Left cardiac atrium (tissue), 4 donors: ENCODE measurements around the gene RMI2. TPM values are rescaled to one million over a fixed set of nuclear protein-coding genes. Genes with fewer than 3 reads are reported as not detected.
"Not testable (repeated sequence)": the region's sequence is repeated elsewhere in the genome, so short reads cannot be mapped to it uniquely, and the experiment has no call there.

Experiments
- ATAC-seq, 2 donors: fragments of 200-7000 bp; cut with Tn5 transposase; one replicate each; pipeline ENCODE4 v1.9.1; 2020; ENCODE audit warnings: mild to moderate bottlenecking in 2 of 2, moderate library complexity in 2 of 2
- DNase-seq: peaks from one replicate; pipeline ENCODE4 v3.0.0-alpha.2; 2020
- intact Hi-C, 2 donors: fragments of 100-400 bp; cut with DNase I; formaldehyde crosslinking; loops; one replicate each; pipeline versions ENCODE4 v1.14.1 to v1.15.1; 2022 to 2023
- long read RNA-seq: library from polyadenylated mRNA; unstranded; transcript quantifications from one replicate; pipeline ENCODE4 v2.0.0, GENCODE V29; 2021
- total RNA-seq, 2 donors: library from RNA; stranded (reverse); fragmentation: NEBNext Ultra II Directional; extraction: Animal tissue kit (Norgen Biotek cat#: 25700); gene quantifications; one replicate each; pipeline ENCODE4 v1.2.1, GENCODE V29; 2021
- donor health status: DM: no; HTN: yes; CAD: no.
- donor health status: DM: no; HTN: yes; CAD: no; lungs with severe emphysema.
- donor health status: DM: yes; HTN: yes; CAD: no.
- donor health status: Dilated cardiomyopathy.

RMI2 gene
- 1 to 10 TPM in 1 of 2 donors, under 1 TPM in 1; 0.60 to 2.4 TPM for total RNA-seq
- long read RNA-seq, result 0 reads

GRCh38 chr16:11345040-11345862 lies at the start of gene RMI2:
Gene RMI2 (plus strand): TSS chr16:11345459. CDS start chr16:11345472, 13 bp downstream.
- ATAC-seq (peak; percentile 98 to 99), DNase-seq (peak; percentile 97)
- intact Hi-C loops, result no loop called here

DNA sequence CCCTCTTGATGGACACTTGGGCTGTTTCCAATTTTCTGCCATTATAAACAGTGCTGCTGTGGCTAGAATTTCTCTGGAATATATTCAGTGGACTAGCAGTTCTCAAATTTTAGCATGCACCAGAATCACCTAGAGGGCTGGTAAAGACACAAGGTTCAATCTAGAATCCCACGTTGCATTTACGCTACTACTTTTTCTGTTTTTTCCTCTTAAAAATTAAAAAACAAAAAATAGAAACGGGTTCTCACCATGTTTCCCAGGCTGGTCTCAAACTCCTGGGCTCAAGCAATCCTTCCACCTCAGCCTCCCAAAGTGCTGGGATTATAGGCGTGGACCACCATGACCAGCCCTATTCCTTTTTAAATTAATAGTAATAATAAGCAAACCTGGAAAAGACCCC lies 49.6 kb upstream of the RMI2 start:
- intact Hi-C loops, result no loop called here
- ATAC-seq, result no peak
- DNase-seq, result no peak

DNA sequence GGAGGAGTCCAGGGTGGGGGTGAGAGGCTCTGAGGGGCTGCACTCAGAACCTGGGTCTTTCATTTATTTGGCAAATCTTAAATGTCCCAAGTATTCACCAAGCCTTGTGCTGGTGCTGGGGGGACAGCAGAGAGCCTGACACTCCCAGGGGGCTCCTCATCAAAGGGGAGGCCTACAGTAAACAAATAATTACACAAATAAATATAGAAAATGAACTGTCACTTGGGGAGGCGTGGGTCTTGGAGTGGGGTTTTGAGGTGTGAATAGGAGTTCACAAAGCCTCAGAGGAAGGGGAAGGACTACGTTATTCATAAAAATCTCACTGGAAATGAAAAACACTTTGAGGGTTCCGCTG lies 48.9 kb upstream of the RMI2 start:
- ATAC-seq (no peak), DNase-seq (no peak)
- intact Hi-C loops, result no loop called here

DNA sequence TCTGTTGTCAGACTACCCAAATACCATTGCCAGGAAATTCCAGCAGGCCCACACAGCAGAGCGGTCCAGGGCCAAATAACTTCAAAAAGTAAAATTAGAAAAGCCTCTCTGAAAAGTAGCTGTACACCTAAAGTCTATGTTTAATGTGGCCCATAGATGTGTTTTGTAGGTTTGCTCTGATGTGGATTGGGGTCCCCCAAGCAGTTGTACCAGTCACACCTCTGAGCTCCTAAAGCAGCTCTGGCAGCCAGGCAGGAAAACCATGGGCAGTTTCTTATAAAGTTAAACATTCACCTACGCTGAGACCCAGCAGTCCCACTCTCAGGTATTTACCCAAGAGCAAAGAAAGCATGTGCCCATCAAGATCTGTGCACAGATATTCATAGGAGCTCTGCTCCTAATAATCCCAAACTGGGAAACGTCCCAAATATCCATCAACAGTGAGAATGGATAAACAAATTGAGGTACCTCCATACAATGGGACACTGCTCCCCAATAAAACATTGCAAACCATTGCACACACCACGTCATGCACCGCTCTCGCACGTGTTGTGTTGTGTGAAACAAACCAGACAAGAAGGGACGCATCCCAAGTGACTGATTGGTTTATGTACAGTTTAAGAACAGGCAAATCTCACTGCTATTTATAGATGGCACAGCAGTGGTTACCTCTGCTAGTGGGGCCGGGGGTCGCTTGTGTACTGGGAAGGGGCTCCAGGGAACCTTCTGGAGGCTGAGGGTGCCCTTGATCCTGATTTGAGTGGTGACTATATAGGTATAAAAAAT lies 48.4 kb upstream of the RMI2 start:
- intact Hi-C loops, result no loop called here
- peak; percentile 29 to 56 for ATAC-seq
- DNase-seq, result no peak

- ATAC-seq (peak; percentile 94 to 97), DNase-seq (peak; percentile 49)
- intact Hi-C loops, result no loop called here
These were observed 47.6 kb upstream of the RMI2 start for GRCh38 chr16:11297492-11298142.

DNA sequence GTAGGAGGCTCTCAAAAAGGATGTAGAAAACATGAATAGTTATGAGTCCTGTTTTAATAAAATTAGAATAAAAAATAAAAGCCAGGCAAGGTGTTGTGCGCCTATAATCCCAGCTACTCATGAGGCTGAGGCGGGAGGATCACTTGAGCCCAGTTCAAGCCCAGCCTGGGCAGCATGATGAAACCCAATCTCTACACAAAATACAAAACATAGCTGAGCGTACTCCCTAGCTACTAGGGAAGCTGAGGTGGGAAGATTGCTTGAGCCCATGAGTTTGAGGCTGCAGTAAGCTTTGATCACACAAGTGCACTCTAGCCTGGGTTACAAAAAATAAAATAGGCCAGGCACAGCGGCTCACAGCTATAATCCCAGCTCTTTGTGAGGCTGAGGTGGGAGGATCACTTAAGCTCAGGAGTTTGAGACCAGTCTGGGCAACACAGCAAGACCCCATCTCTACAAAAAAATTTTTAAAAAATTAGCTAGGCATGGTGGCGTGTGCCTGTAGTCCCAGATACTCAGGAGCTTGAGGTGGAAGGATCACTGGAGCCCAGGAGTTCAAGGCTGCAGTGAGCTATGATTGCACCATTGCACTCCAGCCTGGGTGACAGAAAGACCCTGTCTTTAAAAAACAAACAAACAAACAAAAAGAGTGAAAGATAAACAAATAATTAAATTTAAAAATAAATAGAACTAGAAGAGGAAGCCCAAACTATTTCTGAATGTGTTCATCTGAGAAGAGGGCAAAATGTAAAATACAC lies 46.9 kb upstream of the RMI2 start:
- DNase-seq (no peak), ATAC-seq (no peak)
- intact Hi-C loops, result no loop called here

DNA sequence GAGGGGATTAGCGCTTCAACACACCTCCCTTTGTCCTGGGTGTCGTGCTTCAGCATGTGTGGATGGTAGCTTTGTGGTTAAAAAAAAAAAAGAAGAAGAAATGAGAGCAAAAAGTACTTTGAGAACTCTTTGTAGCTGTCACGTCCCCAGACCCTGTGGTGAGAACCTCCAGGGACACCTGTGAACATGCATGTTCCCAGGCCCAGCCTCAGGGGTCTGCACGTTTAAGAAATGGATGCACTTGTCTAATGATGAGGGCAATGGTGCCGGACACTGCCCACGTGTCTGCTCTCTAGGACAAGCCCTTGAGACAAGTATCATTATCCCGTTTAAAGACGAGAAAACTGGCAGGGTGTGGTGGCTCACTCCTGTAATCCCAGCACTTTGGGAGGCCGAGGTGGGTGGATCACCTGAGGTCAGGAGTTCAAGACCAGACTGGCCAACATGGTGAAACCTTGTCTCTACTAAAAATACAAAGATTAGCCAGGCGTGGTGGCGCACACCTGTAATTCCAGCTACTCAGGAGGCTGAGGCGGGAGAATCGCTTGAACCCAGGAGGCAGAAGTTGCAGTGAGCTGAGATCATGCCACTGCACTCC lies 46.2 kb upstream of the RMI2 start:
- ATAC-seq, intact Hi-C loops, DNase-seq: not testable (repeated sequence)

DNA sequence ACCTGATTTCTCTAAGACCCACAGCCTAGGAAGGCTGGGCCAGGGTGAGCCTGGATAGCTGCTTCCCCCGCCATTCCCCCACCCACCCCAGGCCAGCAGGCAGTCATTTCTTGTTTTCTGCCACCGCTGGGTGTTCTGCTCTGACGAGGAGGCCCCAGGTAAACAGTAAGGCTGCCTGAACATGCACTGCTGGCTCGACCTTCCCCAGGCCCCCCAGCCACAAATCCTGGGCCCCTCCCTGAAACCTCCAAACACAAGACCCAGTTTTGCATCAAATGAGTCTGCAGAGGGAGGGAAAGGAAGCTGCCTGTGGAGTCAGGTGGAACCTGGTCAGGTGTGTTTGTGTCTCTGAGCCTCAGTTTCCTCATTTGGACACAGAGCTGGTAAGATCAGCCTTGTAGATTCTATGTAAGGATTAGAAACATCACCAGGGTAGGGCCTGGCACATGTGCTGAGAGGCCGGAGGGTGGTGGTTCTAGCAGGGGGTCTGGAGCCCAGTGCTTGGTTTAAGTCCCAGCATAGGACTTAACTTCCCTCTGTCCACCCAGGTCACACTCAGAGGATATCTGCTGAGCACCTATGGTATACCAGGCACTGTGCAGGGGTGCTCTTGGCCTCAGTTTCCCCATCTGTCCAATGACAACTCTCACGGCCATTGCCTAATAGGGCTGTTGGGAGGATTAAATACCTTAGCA lies 45.2 kb upstream of the RMI2 start:
- intact Hi-C loops, result no loop called here
- no peak for ATAC-seq
- DNase-seq, result no peak

DNA sequence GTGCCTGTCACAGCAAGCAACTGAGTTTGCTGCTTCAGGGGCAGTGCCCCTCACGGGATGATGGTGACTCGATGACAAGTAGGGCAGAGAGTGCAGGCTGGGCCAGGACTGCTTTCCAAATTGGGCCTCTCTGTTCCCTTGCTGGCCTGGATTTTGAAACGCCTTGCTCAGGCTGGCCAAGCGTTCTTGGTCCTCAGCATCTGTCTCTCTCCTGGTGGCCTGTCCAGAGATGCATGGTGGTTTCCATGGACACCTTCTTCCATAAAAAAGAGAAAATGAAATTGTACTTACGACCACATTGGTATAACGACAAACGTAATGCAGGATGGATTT lies 44.7 kb upstream of the RMI2 start:
- intact Hi-C loops, result no loop called here
- DNase-seq, result no peak
- ATAC-seq, result no peak

GRCh38 chr16:11301645-11302501 lies 43.4 kb upstream of the RMI2 start:
- intact Hi-C loops, result no loop called here
- no peak for ATAC-seq

GRCh38 chr16:11302977-11303376 lies 42.3 kb upstream of the RMI2 start:
- ATAC-seq (no peak), DNase-seq (no peak)

More at GRCh38 chr16:11301645-11302501, 43.4 kb upstream of the RMI2 start:
- no peak for DNase-seq

GRCh38 chr16:11303405-11304138 lies 41.7 kb upstream of the RMI2 start:
- no peak for ATAC-seq
- no peak for DNase-seq
- intact Hi-C loops, result no loop called here

More at GRCh38 chr16:11302977-11303376, 42.3 kb upstream of the RMI2 start:
- intact Hi-C loops, result no loop called here

GRCh38 chr16:11306381-11306780 lies 38.9 kb upstream of the RMI2 start:
- DNase-seq (no peak), ATAC-seq (no peak)
- intact Hi-C loops, result no loop called here

- ATAC-seq, result no peak
- no peak for DNase-seq
- intact Hi-C loops, result no loop called here
These were observed 38.1 kb upstream of the RMI2 start for GRCh38 chr16:11306997-11307638.

DNA sequence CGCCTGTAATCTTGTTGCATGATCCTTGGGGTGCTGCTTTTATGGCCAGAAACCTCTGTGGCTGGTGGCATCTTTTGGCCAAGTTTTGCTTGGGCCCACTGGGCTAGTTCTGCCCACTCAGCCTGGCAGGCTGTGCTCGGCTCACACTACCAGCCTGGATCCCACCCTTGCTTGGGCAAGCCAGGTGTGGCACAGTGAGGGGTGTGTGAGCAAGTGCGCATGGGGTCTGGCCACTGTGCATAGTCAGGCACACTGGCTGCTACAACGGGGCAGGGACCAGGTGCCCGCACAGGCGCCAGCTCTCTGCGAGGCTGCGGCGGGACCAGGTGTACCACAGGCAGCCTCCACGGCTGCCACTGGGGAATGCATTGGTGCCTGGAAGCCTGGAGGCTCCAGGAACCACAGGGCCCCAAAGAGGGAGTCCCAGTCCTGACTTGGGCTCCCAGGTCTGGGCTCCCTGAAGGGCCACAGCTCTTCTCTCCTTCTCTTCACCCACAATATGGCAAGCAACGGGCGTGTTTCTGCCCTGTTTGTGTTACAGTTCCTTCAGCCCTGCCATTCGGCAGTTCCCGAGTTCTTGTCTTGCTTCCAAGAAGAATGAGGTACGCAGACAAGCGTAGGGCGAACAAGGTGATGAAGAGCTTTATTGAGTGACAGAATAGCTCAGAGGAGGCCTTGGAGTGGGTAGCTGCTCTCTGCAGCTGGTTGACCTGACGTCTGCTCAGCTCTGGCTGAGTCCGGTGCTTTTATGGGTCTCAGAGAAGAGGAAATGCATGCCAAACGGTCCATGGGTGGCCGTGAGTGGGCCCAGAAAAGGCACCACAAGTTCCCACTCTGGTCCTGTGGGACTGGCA lies 37.4 kb upstream of the RMI2 start:
- intact Hi-C loops, result no loop called here
- ATAC-seq, result no peak
- DNase-seq, result no peak
